ENCODE results near the gene RAP1GAP. TPM values are rescaled to one million over a fixed set of nuclear protein-coding genes. Genes with fewer than 3 reads are reported as not detected.

RAP1GAP gene
- total RNA-seq, 2 experiments from 2014 or later: 1.3 to 1.6 TPM

GRCh38 chr1:21565285-21565684, 103.9 kb downstream of the RAP1GAP start:
- Mint-ChIP-seq H3K4me3 (no peak overlapping the region), H3K27ac (no peak overlapping the region), H3K9me3 (no peaks in the 10 kb centered on the region), H3K4me1 (ENCODE audit: low read depth) (no peaks in the 10 kb centered on the region), H3K36me3 (ENCODE audit: low read depth) (no peaks in the 10 kb centered on the region), H3K27me3 (no peaks in the 10 kb centered on the region)
- POLR2A ChIA-PET: no interaction called here
- no peak for TF ChIP-seq CTCF (IDR thresholded peaks at IDR 0.05)
- CTCF ChIA-PET: no interaction called here
- intact Hi-C loops (cut with micrococcal nuclease): no loop called here
- DNase-seq (no peak), ATAC-seq (no peak)

- no peak for DNase-seq
- Mint-ChIP-seq H3K4me1 (ENCODE audit: low read depth) (no peaks in the 10 kb centered on the region), H3K27me3 (no peaks in the 10 kb centered on the region), H3K36me3 (ENCODE audit: low read depth) (no peaks in the 10 kb centered on the region), H3K4me3 (no peak overlapping the region), H3K9me3 (no peaks in the 10 kb centered on the region), H3K27ac (no peak overlapping the region)
- intact Hi-C loops (cut with micrococcal nuclease): no loop called here
- no peak for TF ChIP-seq CTCF (IDR thresholded peaks at IDR 0.05)
- POLR2A ChIA-PET: no interaction called here
- CTCF ChIA-PET: no interaction called here
- ATAC-seq: no peak
Observed at GRCh38 chr1:21564521-21565095, 104.5 kb downstream of the RAP1GAP start.

GRCh38 chr1:21563971-21564370, 105.2 kb downstream of the RAP1GAP start:
- ChIA-PET POLR2A (no interaction called here), CTCF (no interaction called here)
- DNase-seq (no peak), ATAC-seq (no peak)
- Mint-ChIP-seq H3K36me3 (ENCODE audit: low read depth) (no peaks in the 10 kb centered on the region), H3K27ac (no peak overlapping the region), H3K4me1 (ENCODE audit: low read depth) (no peaks in the 10 kb centered on the region), H3K27me3 (no peaks in the 10 kb centered on the region), H3K4me3 (no peak overlapping the region), H3K9me3 (no peaks in the 10 kb centered on the region)
- intact Hi-C loops (cut with micrococcal nuclease): no loop called here
- no peak for TF ChIP-seq CTCF (IDR thresholded peaks at IDR 0.05)

GRCh38 chr1:21562896-21563295, 106.3 kb downstream of the RAP1GAP start:
- no peaks in the 10 kb centered on the region for H3K4me1 Mint-ChIP-seq (ENCODE audit: low read depth)
- H3K36me3 Mint-ChIP-seq (ENCODE audit: low read depth): no peaks in the 10 kb centered on the region
- no peaks in the 10 kb centered on the region for H3K9me3 Mint-ChIP-seq
- ATAC-seq: no peak
- POLR2A ChIA-PET: no interaction called here
- CTCF ChIA-PET: no interaction called here
- H3K27me3 Mint-ChIP-seq: no peaks in the 10 kb centered on the region
- DNase-seq: no peak
- H3K4me3 Mint-ChIP-seq: no peak overlapping the region
- no peak for TF ChIP-seq CTCF (IDR thresholded peaks at IDR 0.05)
- intact Hi-C loops (cut with micrococcal nuclease): no loop called here
- H3K27ac Mint-ChIP-seq: no peak overlapping the region

- no peaks in the 10 kb centered on the region for H3K4me1 Mint-ChIP-seq (ENCODE audit: low read depth)
- intact Hi-C loops (cut with micrococcal nuclease): no loop called here
- DNase-seq: no peak
- H3K36me3 Mint-ChIP-seq (ENCODE audit: low read depth): no peaks in the 10 kb centered on the region
- H3K9me3 Mint-ChIP-seq: no peaks in the 10 kb centered on the region
- H3K4me3 Mint-ChIP-seq: no peak overlapping the region
- TF ChIP-seq CTCF (IDR thresholded peaks at IDR 0.05): no peak
- H3K27ac Mint-ChIP-seq: no peak overlapping the region
- no peaks in the 10 kb centered on the region for H3K27me3 Mint-ChIP-seq
- POLR2A ChIA-PET: no interaction called here
- CTCF ChIA-PET: no interaction called here
- ATAC-seq: no peak
Observed at GRCh38 chr1:21560916-21561638, 108.1 kb downstream of the RAP1GAP start.

Measured in activated CD8-positive, alpha-beta T cell treated with anti-CD3 and anti-CD28 coated beads for 36 hours (primary cell).